Large intestine (tissue), 3 donors: ENCODE measurements around the gene ARHGAP42. TPM values are rescaled to one million over a fixed set of nuclear protein-coding genes. Genes with fewer than 3 reads are reported as not detected.

Experiments used
- DNase-seq, 2 donors: peaks; one replicate each; pipeline versions ENCODE4 v3.0.0 to v3.0.0-alpha.2; 2013
- H3K27ac ChIP-seq: one replicate; pipeline ENCODE4 v1.5.1; 2013; ENCODE audit warnings: low read length
- H3K27me3 ChIP-seq: 2 replicates; pipeline ENCODE4 v1.6.1; 2013; ENCODE audit warnings: low read length; ENCODE audit not compliant: control insufficient read depth, insufficient read depth
- H3K36me3 ChIP-seq: 2 replicates; pipeline ENCODE4 v1.6.1; 2013; ENCODE audit warnings: low read length; ENCODE audit not compliant: control insufficient read depth, insufficient read depth
- H3K4me1 ChIP-seq: one replicate; pipeline ENCODE4 v1.6.1; 2013; ENCODE audit warnings: low read length; ENCODE audit not compliant: control insufficient read depth, insufficient read depth
- H3K4me3 ChIP-seq: one replicate; pipeline ENCODE4 v1.5.1; 2013; ENCODE audit warnings: low read length
- H3K9me3 ChIP-seq: one replicate; pipeline ENCODE4 v1.6.1; 2013; ENCODE audit warnings: mild to moderate bottlenecking, low read depth, low read length, moderate library complexity; ENCODE audit not compliant: control insufficient read depth
- WGBS: methylation state at CpG from one replicate; pipeline ENCODE4 v1.1.5; 2013; ENCODE audit warnings: low lambda C conversion rate; ENCODE audit not compliant: insufficient coverage; 5-methylcytosine and 5-hydroxymethylcytosine counted together
- polyA plus RNA-seq: library from polyadenylated mRNA; unstranded; fragments of 120-200 nt; gene quantifications from one replicate; pipeline ENCODE4 v1.2.1, GENCODE V29; 2013

ARHGAP42 gene
- polyA plus RNA-seq, 1 donor = 18.2 TPM

GRCh38 chr11:100903284-100903683 is 216.2 kb downstream of the ARHGAP42 start:
- DNase-seq = no peak
- Histone ChIP-seq H3K36me3 (no peaks in the 10 kb centered on the region), H3K27me3 (no peaks in the 10 kb centered on the region), H3K27ac (no peak overlapping the region), H3K9me3 (no peaks in the 10 kb centered on the region), H3K4me3 (no peak overlapping the region), H3K4me1 (no peaks in the 10 kb centered on the region)
- WGBS = no CpG with 5 or more reads among the region's 1 CpG

- WGBS = 100% methylated on average over 1 of the region's 13 CpGs
- H3K4me1 ChIP-seq = no peaks in the 10 kb centered on the region
- no peak overlapping the region for H3K4me3 ChIP-seq
- H3K27me3 ChIP-seq = no peaks in the 10 kb centered on the region
- no peaks in the 10 kb centered on the region for H3K9me3 ChIP-seq
- DNase-seq = no peak
- no peak overlapping the region for H3K27ac ChIP-seq
- no peaks in the 10 kb centered on the region for H3K36me3 ChIP-seq
These were observed 218.6 kb downstream of the ARHGAP42 start for GRCh38 chr11:100905684-100906083.

- no peaks in the 10 kb centered on the region for H3K4me1 ChIP-seq
- no peaks in the 10 kb centered on the region for H3K27me3 ChIP-seq
- no peak overlapping the region for H3K4me3 ChIP-seq
- H3K36me3 ChIP-seq = no peaks in the 10 kb centered on the region
- no peak overlapping the region for H3K27ac ChIP-seq
- DNase-seq = no peak
- WGBS = 93% methylated on average over 2 of the region's 2 CpGs
- no peaks in the 10 kb centered on the region for H3K9me3 ChIP-seq
These were observed 221.7 kb downstream of the ARHGAP42 start for GRCh38 chr11:100908746-100909145.

- H3K27ac ChIP-seq = no peak overlapping the region
- H3K4me1 ChIP-seq = no peaks in the 10 kb centered on the region
- WGBS = no CpG with 5 or more reads among the region's 1 CpG
- no peak for DNase-seq
- no peaks in the 10 kb centered on the region for H3K36me3 ChIP-seq
- no peaks in the 10 kb centered on the region for H3K9me3 ChIP-seq
- H3K27me3 ChIP-seq = no peaks in the 10 kb centered on the region
- H3K4me3 ChIP-seq = no peak overlapping the region
These were observed 223.7 kb downstream of the ARHGAP42 start for GRCh38 chr11:100910808-100911207.

- no peaks in the 10 kb centered on the region for H3K27me3 ChIP-seq
- no peak overlapping the region for H3K27ac ChIP-seq
- H3K4me3 ChIP-seq = no peak overlapping the region
- H3K9me3 ChIP-seq = no peaks in the 10 kb centered on the region
- WGBS = 93% methylated on average over 3 of the region's 6 CpGs
- no peaks in the 10 kb centered on the region for H3K4me1 ChIP-seq
- no peak for DNase-seq
- no peaks in the 10 kb centered on the region for H3K36me3 ChIP-seq
These were observed 227.5 kb downstream of the ARHGAP42 start for GRCh38 chr11:100914415-100915110.

- WGBS = 85% methylated on average over 3 of the region's 6 CpGs
- Histone ChIP-seq H3K4me3 (no peak overlapping the region), H3K4me1 (no peaks in the 10 kb centered on the region), H3K27me3 (no peaks in the 10 kb centered on the region), H3K9me3 (no peaks in the 10 kb centered on the region), H3K27ac (no peak overlapping the region), H3K36me3 (no peaks in the 10 kb centered on the region)
- no peak for DNase-seq
These were observed 231.7 kb downstream of the ARHGAP42 start for GRCh38 chr11:100918551-100919500.

GRCh38 chr11:100920593-100920992 is 233.5 kb downstream of the ARHGAP42 start:
- H3K9me3 ChIP-seq = no peaks in the 10 kb centered on the region
- H3K4me3 ChIP-seq = no peak overlapping the region

GRCh38 chr11:100922121-100922520 is 235.0 kb downstream of the ARHGAP42 start:
- Histone ChIP-seq H3K4me3 (no peak overlapping the region), H3K27me3 (no peaks in the 10 kb centered on the region), H3K9me3 (no peaks in the 10 kb centered on the region), H3K27ac (no peak overlapping the region), H3K36me3 (no peaks in the 10 kb centered on the region), H3K4me1 (no peaks in the 10 kb centered on the region)
- WGBS = no CpG with 5 or more reads among the region's 5 CpGs
- no peak for DNase-seq

More at GRCh38 chr11:100920593-100920992, 233.5 kb downstream of the ARHGAP42 start:
- H3K4me1 ChIP-seq = no peaks in the 10 kb centered on the region
- H3K27me3 ChIP-seq = no peaks in the 10 kb centered on the region
- no peaks in the 10 kb centered on the region for H3K36me3 ChIP-seq
- no peak for DNase-seq
- no peak overlapping the region for H3K27ac ChIP-seq

- H3K9me3 ChIP-seq = no peaks in the 10 kb centered on the region
- no peaks in the 10 kb centered on the region for H3K4me1 ChIP-seq
- no peaks in the 10 kb centered on the region for H3K36me3 ChIP-seq
- no peaks in the 10 kb centered on the region for H3K27me3 ChIP-seq
- H3K4me3 ChIP-seq = no peak overlapping the region
- no peak overlapping the region for H3K27ac ChIP-seq
- WGBS = 33% methylated on average over 1 of the region's 2 CpGs
- DNase-seq = no peak
These were observed 236.5 kb downstream of the ARHGAP42 start for GRCh38 chr11:100923555-100923954.

- WGBS = no CpG with 5 or more reads among the region's 3 CpGs
- Histone ChIP-seq H3K27ac (no peak overlapping the region), H3K4me1 (no peaks in the 10 kb centered on the region), H3K9me3 (no peaks in the 10 kb centered on the region), H3K4me3 (no peak overlapping the region), H3K36me3 (no peaks in the 10 kb centered on the region), H3K27me3 (no peaks in the 10 kb centered on the region)
- no peak for DNase-seq
These were observed 238.8 kb downstream of the ARHGAP42 start for GRCh38 chr11:100925935-100926334.
